SH-SY5Y (cell line): ENCODE results near the gene DYNLRB1.

Source experiments
- GATA2 ChIP-seq: IDR thresholded peaks from 2 replicates; pipeline ENCODE4 v1.6.1; 2011; ENCODE audit warnings: mild to moderate bottlenecking, low read depth, low read length
- GATA3 ChIP-seq: IDR thresholded peaks from 2 replicates; pipeline ENCODE4 v1.6.1; 2011; ENCODE audit warnings: low read depth, mild to moderate bottlenecking, low read length, moderate library complexity

- no peak for TF ChIP-seq GATA2
- TF ChIP-seq GATA3, result no peak
Observed at GRCh38 chr20:34495307-34495706, 20.9 kb upstream of the DYNLRB1 start.
